HG02642 (cell line): Measurements from ENCODE around the gene FLT1.

ENCODE experiments used
- ATAC-seq: cut with Tn5 transposase; IDR thresholded peaks from one replicate; pipeline ENCODE4 v1.9.1; 2021; ENCODE audit warnings: mild to moderate bottlenecking; ENCODE audit not compliant: unreplicated experiment, poor library complexity

Gene FLT1

GRCh38 chr13:28408863-28409262 is 86.1 kb downstream of the FLT1 start:
- ATAC-seq = no peak

- no peak for ATAC-seq
Measured at GRCh38 chr13:28408235-28408848, 86.6 kb downstream of the FLT1 start.

- ATAC-seq = no peak
Measured at GRCh38 chr13:28406733-28407266, 88.1 kb downstream of the FLT1 start.

- no peak for ATAC-seq
Measured at GRCh38 chr13:28402057-28402381, 92.9 kb downstream of the FLT1 start.

GRCh38 chr13:28401303-28402056 is 93.4 kb downstream of the FLT1 start:
- ATAC-seq = no peak

DNA sequence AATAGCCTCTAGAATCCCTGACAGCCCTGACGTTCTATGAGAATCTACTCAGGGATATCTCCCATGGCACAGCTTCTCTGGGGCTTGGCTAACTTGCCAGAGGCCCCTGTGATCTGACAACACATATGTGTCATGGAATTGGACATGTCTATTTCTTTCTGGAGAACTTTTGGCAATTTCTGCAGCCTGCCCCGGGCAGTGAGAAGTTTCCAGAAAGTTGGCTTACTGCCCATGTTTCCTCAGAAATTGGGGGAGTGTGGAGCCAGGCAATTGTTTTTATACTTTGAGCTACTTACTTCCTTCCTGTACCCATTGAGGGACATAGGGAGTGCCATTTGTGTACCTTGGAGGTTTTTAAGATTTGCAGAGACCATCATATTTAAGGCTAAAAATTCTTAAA is 98.9 kb downstream of the FLT1 start:
- no peak for ATAC-seq

DNA sequence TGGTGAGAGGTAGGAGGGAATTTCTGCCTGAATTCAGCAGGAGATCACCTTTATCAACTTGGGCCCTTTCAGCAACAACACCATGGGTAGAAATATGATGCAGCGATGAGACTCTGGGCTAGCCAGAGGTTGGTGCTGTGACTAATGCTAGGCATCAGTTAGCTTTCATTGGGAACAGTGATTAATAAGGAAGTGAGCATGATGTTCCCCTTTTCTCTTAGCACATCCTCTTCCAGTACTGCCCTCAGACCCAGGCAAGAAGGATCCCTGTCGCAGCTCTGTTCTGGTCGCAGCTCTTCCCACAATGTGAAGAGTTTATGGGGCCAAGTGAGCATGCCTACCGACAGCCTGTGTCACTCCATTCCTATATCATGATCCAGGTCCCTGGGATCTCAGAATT is 100.5 kb downstream of the FLT1 start:
- no peak for ATAC-seq

DNA sequence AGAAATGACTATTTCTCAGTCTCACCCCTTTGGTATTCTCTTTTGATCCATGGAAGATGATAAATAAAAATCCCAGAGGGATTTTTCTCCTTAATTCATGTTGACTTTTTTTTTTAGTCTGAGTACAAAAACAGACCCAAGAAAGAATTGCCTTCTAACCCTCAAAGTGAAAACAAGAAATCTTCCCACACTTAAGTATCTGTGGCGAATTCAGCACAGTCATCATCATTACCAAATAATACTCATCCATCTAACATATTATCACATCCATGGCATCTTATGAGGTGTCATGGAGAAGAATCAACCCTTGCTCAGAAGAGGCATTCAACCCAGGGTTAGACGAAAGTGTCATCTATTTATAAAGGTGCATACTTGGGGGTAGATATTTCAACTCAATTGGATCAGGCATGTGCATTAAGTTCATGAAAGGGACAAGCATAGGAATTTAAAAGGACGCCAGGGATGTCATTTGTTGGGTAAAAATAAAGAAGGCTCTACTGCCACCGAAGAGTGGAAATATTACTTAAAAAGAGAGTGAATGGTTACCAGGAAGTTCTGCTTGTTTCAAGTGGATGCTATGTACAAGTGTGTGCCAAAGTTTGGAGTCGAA is 101.9 kb downstream of the FLT1 start:
- ATAC-seq = no peak

DNA sequence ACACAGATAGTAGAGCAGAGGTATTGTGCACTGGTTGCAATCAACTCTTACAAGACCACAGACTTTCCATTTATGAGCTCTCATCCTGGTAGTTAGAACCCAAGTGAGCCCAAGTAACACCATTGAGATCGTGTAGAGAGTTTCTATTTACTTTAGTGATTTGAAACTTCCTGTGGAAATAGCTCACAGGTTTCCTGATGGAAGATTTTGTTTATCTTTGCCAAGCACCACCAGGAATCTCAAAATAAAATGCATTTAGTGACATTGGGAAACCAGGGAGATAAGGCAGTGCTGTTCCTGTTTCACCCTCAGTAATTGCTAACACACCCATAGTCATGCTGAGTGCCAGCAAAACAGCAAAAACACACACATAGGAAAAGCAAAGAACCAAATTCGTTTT is 102.5 kb downstream of the FLT1 start:
- no peak for ATAC-seq

DNA sequence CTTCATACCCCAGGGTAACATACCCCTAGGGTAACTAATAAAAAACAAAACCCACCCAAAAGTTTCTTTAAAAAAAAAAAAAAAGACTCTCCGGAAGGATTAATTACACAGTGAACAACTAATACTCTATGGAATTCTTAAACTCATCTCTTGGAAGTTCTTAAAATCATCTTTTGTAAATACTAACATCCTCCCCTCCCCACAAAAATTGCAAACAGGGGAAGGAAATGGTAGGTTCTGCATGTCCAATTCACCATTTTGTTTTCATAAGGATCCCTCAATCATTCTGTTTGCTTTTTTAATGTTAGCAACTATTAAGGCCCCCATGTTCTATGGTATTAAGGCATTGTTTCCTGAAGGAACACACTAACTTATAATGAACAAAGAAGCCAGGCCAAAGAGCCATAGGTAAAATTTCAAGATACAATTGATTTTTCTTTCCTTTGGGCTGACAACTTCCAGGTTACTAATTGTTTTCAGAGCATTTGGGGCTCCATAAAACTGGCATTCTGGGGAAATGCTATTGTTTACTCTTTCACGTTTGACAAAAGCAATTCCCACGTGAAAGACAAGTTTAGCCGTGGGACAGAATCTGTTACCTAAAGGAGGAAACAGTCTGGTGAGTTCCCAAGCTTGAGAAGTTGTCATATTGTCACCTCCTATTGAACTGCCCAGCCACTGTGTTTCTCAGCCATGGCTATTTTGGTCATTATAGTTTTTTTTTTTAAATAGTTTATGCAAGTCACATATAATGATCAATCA is 107.0 kb downstream of the FLT1 start:
- no peak for ATAC-seq

- ATAC-seq = no peak
Measured at GRCh38 chr13:28385362-28385761, 109.6 kb downstream of the FLT1 start.

DNA sequence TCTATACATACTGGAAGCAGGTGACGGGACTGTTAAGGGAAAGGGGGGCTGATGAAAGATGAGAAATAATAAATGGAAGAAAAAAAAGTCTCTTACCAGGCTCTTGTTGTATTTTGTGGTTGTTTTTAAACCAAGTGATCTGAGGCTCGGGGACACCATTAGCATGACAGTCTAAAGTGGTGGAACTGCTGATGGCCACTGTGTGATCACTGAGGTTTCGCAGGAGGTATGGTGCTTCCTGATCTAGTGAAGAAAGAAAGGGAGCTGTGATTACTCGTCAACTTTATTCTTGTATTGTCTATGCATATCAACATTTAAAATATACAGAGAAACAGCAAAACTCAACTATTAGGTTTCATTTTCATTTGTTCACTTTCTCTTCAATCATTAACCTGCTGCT is 110.1 kb downstream of the FLT1 start:
- ATAC-seq = no peak

GRCh38 chr13:28380319-28380718 is 114.6 kb downstream of the FLT1 start:
- no peak for ATAC-seq

DNA sequence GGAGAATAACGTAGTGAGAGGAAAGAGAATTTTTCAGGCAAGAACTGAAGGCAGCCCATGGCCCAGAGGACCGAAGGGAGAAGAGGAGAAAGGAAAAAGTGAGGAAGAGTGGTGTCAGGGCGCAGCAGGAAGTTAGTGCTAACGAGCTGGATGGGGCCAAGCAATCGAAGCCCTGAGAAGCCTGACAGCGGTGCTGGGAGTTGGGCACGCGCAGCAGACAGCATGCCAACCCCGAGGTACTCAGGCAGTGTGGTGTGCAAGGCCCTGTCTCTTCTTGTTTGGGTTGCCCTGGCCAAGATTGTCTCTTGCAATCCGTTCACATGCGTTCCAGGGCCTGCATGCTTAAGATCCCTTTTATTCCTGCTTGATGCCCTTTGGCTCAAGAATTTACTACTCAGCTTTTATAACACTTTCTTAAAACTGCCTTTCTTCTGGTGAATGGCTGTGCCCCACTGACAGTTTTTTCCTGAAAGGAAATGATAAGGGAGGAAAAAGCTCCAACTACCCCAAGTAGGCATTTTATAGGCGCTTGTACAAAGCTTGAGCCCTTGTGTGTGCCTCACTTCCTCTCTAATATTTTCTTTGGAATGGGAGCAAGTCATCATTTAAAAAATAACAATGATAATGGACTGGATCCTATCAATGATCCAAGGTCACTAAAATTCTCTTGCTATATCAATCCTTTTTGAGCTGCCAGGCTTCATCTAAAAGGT is 115.4 kb downstream of the FLT1 start:
- ATAC-seq = no peak

DNA sequence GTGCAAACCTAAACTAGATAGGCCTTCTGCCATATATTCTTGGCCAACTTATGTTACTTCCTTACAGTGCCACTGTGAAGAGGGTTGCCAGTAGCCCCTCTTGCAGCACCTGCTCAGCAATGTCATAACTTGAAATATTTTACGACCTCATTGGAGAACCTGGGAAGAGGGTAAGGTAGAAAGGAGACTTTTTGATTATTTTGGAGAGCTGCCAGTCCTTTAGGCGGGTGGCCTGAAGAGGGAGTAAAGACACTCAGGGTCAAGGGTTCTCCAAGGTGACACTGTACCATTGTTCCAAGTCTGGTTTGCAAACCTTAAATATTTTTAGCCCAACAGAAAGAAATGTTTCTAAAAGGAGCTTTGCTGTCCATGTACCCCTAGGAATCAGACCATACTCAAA is 118.3 kb downstream of the FLT1 start:
- no peak for ATAC-seq

GRCh38 chr13:28375250-28375930 is 119.5 kb downstream of the FLT1 start:
- ATAC-seq = no peak

- ATAC-seq = no peak
Measured at GRCh38 chr13:28373810-28374209, 121.1 kb downstream of the FLT1 start.

- no peak for ATAC-seq
Measured at GRCh38 chr13:28370448-28370847, 124.5 kb downstream of the FLT1 start.

GRCh38 chr13:28358708-28359107 is 136.2 kb downstream of the FLT1 start:
- ATAC-seq = no peak
